WTC11 (cell line): ENCODE measurements around the gene ADAM22.

Source experiments
- CBFB ChIP-seq: sonication (generic); formaldehyde crosslinking; IDR thresholded peaks from 2 replicates; pipeline ENCODE4 v1.8.1; 2022; ENCODE audit warnings: mild to moderate bottlenecking, low read depth, missing genetic modification reagents
- CDX4 ChIP-seq: fragments of 250-450 bp; sonication (Bioruptor Pico); IDR thresholded peaks from 2 replicates; pipeline ENCODE4 v1.9.0; 2021; ENCODE audit warnings: moderate library complexity, mild to moderate bottlenecking, inconsistent platforms, borderline replicate concordance
- NR3C1 ChIP-seq: sonication (generic); formaldehyde crosslinking; conservative IDR thresholded peaks from 2 replicates; pipeline ENCODE4 v1.8.1; 2023; ENCODE audit warnings: low read depth, mild to moderate bottlenecking, missing genetic modification reagents
- TF ChIP-seq, protein P1 (sequence below): fragments of 200-600 bp; IDR thresholded peaks from 2 replicates; pipeline ENCODE4 v1.8.0; 2022; ENCODE audit warnings: antibody characterized with exemption
- TF ChIP-seq, protein P2 (sequence below): sonication (generic); formaldehyde crosslinking; IDR thresholded peaks from 2 replicates; pipeline ENCODE4 v1.8.1; 2023; ENCODE audit warnings: mild to moderate bottlenecking, missing genetic modification reagents, moderate library complexity
- TF ChIP-seq, protein P3 (sequence below): sonication (generic); formaldehyde crosslinking; IDR thresholded peaks from 2 replicates; pipeline ENCODE4 v1.8.0; 2022; ENCODE audit warnings: mild to moderate bottlenecking, missing genetic modification reagents

GRCh38 chr7:87944547-87944946, 10.5 kb downstream of the ADAM22 start:
- TF ChIP-seq CDX4 (CRISPR knock-in tag) (no peak), NR3C1 (no peak), CBFB (CRISPR knock-in tag) (no peak)
- TF ChIP-seq, protein P1, sequence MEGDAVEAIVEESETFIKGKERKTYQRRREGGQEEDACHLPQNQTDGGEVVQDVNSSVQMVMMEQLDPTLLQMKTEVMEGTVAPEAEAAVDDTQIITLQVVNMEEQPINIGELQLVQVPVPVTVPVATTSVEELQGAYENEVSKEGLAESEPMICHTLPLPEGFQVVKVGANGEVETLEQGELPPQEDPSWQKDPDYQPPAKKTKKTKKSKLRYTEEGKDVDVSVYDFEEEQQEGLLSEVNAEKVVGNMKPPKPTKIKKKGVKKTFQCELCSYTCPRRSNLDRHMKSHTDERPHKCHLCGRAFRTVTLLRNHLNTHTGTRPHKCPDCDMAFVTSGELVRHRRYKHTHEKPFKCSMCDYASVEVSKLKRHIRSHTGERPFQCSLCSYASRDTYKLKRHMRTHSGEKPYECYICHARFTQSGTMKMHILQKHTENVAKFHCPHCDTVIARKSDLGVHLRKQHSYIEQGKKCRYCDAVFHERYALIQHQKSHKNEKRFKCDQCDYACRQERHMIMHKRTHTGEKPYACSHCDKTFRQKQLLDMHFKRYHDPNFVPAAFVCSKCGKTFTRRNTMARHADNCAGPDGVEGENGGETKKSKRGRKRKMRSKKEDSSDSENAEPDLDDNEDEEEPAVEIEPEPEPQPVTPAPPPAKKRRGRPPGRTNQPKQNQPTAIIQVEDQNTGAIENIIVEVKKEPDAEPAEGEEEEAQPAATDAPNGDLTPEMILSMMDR, result no peak
- TF ChIP-seq, protein P2, sequence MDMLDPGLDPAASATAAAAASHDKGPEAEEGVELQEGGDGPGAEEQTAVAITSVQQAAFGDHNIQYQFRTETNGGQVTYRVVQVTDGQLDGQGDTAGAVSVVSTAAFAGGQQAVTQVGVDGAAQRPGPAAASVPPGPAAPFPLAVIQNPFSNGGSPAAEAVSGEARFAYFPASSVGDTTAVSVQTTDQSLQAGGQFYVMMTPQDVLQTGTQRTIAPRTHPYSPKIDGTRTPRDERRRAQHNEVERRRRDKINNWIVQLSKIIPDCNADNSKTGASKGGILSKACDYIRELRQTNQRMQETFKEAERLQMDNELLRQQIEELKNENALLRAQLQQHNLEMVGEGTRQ (CRISPR knock-in tag), result no peak
- TF ChIP-seq, protein P3, sequence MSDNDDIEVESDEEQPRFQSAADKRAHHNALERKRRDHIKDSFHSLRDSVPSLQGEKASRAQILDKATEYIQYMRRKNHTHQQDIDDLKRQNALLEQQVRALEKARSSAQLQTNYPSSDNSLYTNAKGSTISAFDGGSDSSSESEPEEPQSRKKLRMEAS (CRISPR knock-in tag), result no peak
